SH-SY5Y (cell line): ENCODE measurements around the gene MYO1E.

Experiments used
- GATA2 ChIP-seq: IDR thresholded peaks from 2 replicates; pipeline ENCODE4 v1.6.1; 2011; ENCODE audit warnings: mild to moderate bottlenecking, low read depth, low read length
- GATA3 ChIP-seq: IDR thresholded peaks from 2 replicates; pipeline ENCODE4 v1.6.1; 2011; ENCODE audit warnings: low read depth, mild to moderate bottlenecking, low read length, moderate library complexity

DNA sequence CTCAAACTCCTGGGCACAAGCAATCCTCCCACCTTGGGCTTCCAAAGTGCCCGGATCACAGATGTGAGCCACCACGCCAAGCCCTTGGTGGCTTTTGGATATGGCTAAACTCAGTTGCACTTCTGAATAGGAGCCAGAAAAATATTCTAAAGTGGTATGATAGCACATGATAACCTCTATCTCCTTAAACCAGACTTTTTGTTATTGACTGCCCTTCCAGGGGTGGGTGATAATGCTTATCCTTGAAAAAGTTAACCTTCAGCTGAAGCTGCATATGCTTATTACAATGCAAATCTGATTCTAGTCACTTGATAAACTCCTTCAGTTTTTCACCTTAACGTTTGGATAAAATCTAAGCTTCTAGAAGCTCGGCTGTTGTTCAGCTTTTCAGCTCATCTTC lies 261.4 kb downstream of the MYO1E start:
- TF ChIP-seq GATA2 (no peak), GATA3 (no peak)
